Astrocyte (in vitro differentiated cells and primary cell): ENCODE data around the gene PRDX1. TPM values are rescaled to one million over a fixed set of nuclear protein-coding genes. Genes with fewer than 3 reads are reported as not detected.

ENCODE experiments used
- DNase-seq: peaks from one replicate; pipeline ENCODE4 v3.0.0-alpha.2; 2010; ENCODE audit warnings: low read depth
- FAIRE-seq: peaks from 2 replicates; lab custom pipeline; 2011; peaks lifted over from hg19 to GRCh38; lab: Jason Lieb, UNC
- H2AFZ ChIP-seq: 2 replicates; pipeline ENCODE4 v1.6.0; 2012; ENCODE audit warnings: low read depth, low read length, inconsistent platforms
- H3K27ac ChIP-seq: 2 replicates; pipeline ENCODE4 v1.5.1; 2011; ENCODE audit warnings: low read depth, low read length, inconsistent platforms
- H3K27me3 ChIP-seq: 2 replicates; pipeline ENCODE4 v1.6.0; 2011; ENCODE audit warnings: low read length, inconsistent platforms; ENCODE audit not compliant: insufficient read depth
- H3K36me3 ChIP-seq: 2 replicates; pipeline ENCODE4 v1.5.1; 2011; ENCODE audit warnings: low read length, inconsistent platforms; ENCODE audit not compliant: insufficient read depth
- H3K4me1 ChIP-seq: 2 replicates; pipeline ENCODE4 v1.5.1; 2011; ENCODE audit warnings: low read length, inconsistent platforms; ENCODE audit not compliant: insufficient read depth
- H3K4me2 ChIP-seq: 2 replicates; pipeline ENCODE4 v1.6.0; 2012; ENCODE audit warnings: low read length, inconsistent platforms
- H3K4me3 ChIP-seq: 2 replicates; pipeline ENCODE4 v1.5.1; 2011; ENCODE audit warnings: low read depth, mild to moderate bottlenecking, low read length, inconsistent platforms; ENCODE audit not compliant: insufficient read depth
- H3K79me2 ChIP-seq: 2 replicates; pipeline ENCODE4 v1.6.0; 2012; ENCODE audit warnings: mild to moderate bottlenecking, low read length, inconsistent platforms; ENCODE audit not compliant: insufficient read depth
- H3K9ac ChIP-seq: 2 replicates; pipeline ENCODE4 v1.6.0; 2012; ENCODE audit warnings: mild to moderate bottlenecking, low read length, inconsistent platforms
- H3K9me3 ChIP-seq: 2 replicates; pipeline ENCODE4 v1.5.1; 2012; ENCODE audit warnings: low read depth, mild to moderate bottlenecking, low read length, inconsistent platforms; ENCODE audit not compliant: insufficient read depth
- H4K20me1 ChIP-seq: 2 replicates; pipeline ENCODE4 v1.6.0; 2012; ENCODE audit warnings: low read length, inconsistent platforms; ENCODE audit not compliant: insufficient read depth
- H3K27ac Mint-ChIP-seq: one replicate; pipeline ENCODE4 v1.8.0; 2021; ENCODE audit warnings: mild to moderate bottlenecking, mixed read lengths; ENCODE audit not compliant: unreplicated experiment
- H3K27me3 Mint-ChIP-seq: one replicate; pipeline ENCODE4 v1.8.0; 2021; ENCODE audit warnings: low read depth, mixed read lengths; ENCODE audit not compliant: unreplicated experiment
- H3K36me3 Mint-ChIP-seq: one replicate; pipeline ENCODE4 v1.8.0; 2021; ENCODE audit warnings: low read depth, mixed read lengths; ENCODE audit not compliant: unreplicated experiment
- H3K4me1 Mint-ChIP-seq: one replicate; pipeline ENCODE4 v1.8.0; 2021; ENCODE audit warnings: low read depth, mixed read lengths; ENCODE audit not compliant: unreplicated experiment
- H3K4me3 Mint-ChIP-seq: one replicate; pipeline ENCODE4 v1.8.0; 2021; ENCODE audit warnings: mild to moderate bottlenecking, moderate library complexity, mixed read lengths; ENCODE audit not compliant: unreplicated experiment
- H3K9me3 Mint-ChIP-seq: one replicate; pipeline ENCODE4 v1.8.0; 2021; ENCODE audit warnings: mild to moderate bottlenecking, mixed read lengths; ENCODE audit not compliant: unreplicated experiment
- EZH2 ChIP-seq: IDR thresholded peaks from 2 replicates; pipeline ENCODE4 v1.6.1; 2012; ENCODE audit warnings: mild to moderate bottlenecking, low read length, inconsistent platforms; ENCODE audit not compliant: insufficient read depth
- total RNA-seq: library from RNA; stranded (reverse); gene quantifications from 2 replicates; pipeline ENCODE4 v1.2.1, GENCODE V29; 2021
- TF ChIP-seq, protein P1 (sequence below): IDR thresholded peaks from 2 replicates; pipeline ENCODE4 v1.5.1; 2011; ENCODE audit warnings: low read depth, mild to moderate bottlenecking, inconsistent platforms, low read length, moderate library complexity; ENCODE audit not compliant: insufficient read depth

The PRDX1 gene
- total RNA-seq, 1 donor from 2014 or later, result 986 TPM

DNA sequence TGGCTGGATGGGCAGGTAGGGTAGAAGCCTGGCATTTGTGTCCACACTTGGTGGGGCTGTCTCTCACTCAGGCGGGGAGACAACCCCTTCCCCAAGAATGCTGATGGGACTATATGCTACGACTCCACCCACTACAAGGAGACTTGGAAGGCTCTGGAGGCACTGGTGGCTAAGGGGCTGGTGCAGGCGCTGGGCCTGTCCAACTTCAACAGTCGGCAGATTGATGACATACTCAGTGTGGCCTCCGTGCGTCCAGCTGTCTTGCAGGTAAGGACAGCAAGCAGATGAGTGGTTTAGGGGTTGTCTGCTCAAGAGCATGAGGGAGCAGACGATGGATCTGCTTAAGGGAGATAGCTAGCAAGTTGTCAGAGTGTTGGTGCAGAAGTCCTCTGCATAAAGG lies 46.2 kb upstream of the PRDX1 start:
- Histone ChIP-seq H3K4me1 (no peaks in the 10 kb centered on the region), H3K27me3 (no peaks in the 10 kb centered on the region), H3K9ac (no peak overlapping the region), H2AFZ (no peak overlapping the region), H3K79me2 (peaks cover 7% of the 10 kb centered on the region), H3K36me3 (peaks cover 41% of the 10 kb centered on the region), H3K27ac (no peak overlapping the region), H3K4me3 (no peak overlapping the region), H4K20me1 (peaks cover 34% of the 10 kb centered on the region), H3K9me3 (no peaks in the 10 kb centered on the region), H3K4me2 (no peak overlapping the region)
- no peaks in the 10 kb centered on the region for H3K27me3 Mint-ChIP-seq
- H3K36me3 Mint-ChIP-seq, result peaks cover 15% of the 10 kb centered on the region
- no peak overlapping the region for H3K4me3 Mint-ChIP-seq
- FAIRE-seq (no peak), DNase-seq (no peak)
- H3K4me1 Mint-ChIP-seq, result peaks cover under 1% of the 10 kb centered on the region
- H3K27ac Mint-ChIP-seq, result no peak overlapping the region
- TF ChIP-seq, protein P1, sequence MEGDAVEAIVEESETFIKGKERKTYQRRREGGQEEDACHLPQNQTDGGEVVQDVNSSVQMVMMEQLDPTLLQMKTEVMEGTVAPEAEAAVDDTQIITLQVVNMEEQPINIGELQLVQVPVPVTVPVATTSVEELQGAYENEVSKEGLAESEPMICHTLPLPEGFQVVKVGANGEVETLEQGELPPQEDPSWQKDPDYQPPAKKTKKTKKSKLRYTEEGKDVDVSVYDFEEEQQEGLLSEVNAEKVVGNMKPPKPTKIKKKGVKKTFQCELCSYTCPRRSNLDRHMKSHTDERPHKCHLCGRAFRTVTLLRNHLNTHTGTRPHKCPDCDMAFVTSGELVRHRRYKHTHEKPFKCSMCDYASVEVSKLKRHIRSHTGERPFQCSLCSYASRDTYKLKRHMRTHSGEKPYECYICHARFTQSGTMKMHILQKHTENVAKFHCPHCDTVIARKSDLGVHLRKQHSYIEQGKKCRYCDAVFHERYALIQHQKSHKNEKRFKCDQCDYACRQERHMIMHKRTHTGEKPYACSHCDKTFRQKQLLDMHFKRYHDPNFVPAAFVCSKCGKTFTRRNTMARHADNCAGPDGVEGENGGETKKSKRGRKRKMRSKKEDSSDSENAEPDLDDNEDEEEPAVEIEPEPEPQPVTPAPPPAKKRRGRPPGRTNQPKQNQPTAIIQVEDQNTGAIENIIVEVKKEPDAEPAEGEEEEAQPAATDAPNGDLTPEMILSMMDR, result no peak
- TF ChIP-seq EZH2, result no peak
- H3K9me3 Mint-ChIP-seq, result no peaks in the 10 kb centered on the region

GRCh38 chr1:45566722-45567121 lies 45.0 kb upstream of the PRDX1 start:
- H3K27me3 ChIP-seq, result no peaks in the 10 kb centered on the region
- Mint-ChIP-seq H3K27me3 (no peaks in the 10 kb centered on the region), H3K9me3 (no peaks in the 10 kb centered on the region), H3K27ac (no peak overlapping the region), H3K4me1 (peaks cover 2% of the 10 kb centered on the region), H3K4me3 (no peak overlapping the region), H3K36me3 (peaks cover 19% of the 10 kb centered on the region)
- H3K27ac ChIP-seq, result no peak overlapping the region
- DNase-seq (no peak), FAIRE-seq (no peak)
- H3K4me3 ChIP-seq, result no peak overlapping the region
- H3K9me3 ChIP-seq, result no peaks in the 10 kb centered on the region
- peaks cover 7% of the 10 kb centered on the region for H3K79me2 ChIP-seq
- H3K9ac ChIP-seq, result no peak overlapping the region
- H3K36me3 ChIP-seq, result peaks cover 43% of the 10 kb centered on the region
- peaks cover 38% of the 10 kb centered on the region for H4K20me1 ChIP-seq
- TF ChIP-seq EZH2, result no peak
- TF ChIP-seq, protein P1, result no peak
- no peak overlapping the region for H3K4me2 ChIP-seq
- no peak overlapping the region for H2AFZ ChIP-seq
- H3K4me1 ChIP-seq, result no peaks in the 10 kb centered on the region

GRCh38 chr1:45563843-45564242 lies 42.2 kb upstream of the PRDX1 start:
- Mint-ChIP-seq H3K9me3 (no peaks in the 10 kb centered on the region), H3K27me3 (no peaks in the 10 kb centered on the region), H3K4me3 (no peak overlapping the region), H3K27ac (no peak overlapping the region), H3K36me3 (peaks cover 28% of the 10 kb centered on the region), H3K4me1 (peaks cover 2% of the 10 kb centered on the region)
- Histone ChIP-seq H3K27ac (no peak overlapping the region), H2AFZ (no peak overlapping the region), H3K9ac (no peak overlapping the region), H3K9me3 (no peaks in the 10 kb centered on the region), H3K4me3 (no peak overlapping the region), H3K27me3 (no peaks in the 10 kb centered on the region), H3K4me2 (no peak overlapping the region), H4K20me1 (peaks cover 41% of the 10 kb centered on the region), H3K79me2 (peaks cover 21% of the 10 kb centered on the region), H3K4me1 (no peaks in the 10 kb centered on the region), H3K36me3 (peaks cover 30% of the 10 kb centered on the region)
- TF ChIP-seq, protein P1, result no peak
- TF ChIP-seq EZH2, result no peak
- DNase-seq (no peak), FAIRE-seq (no peak)
